ENCODE measurements around the gene RPL36.

GRCh38 chr19:5718037-5718578 is 28.0 kb downstream of the RPL36 start:
- no peak for TF ChIP-seq CTCF (conservative IDR thresholded peaks at IDR 0.05)
- TF ChIP-seq EZH2 (IDR thresholded peaks at IDR 0.05; ENCODE audit: low read depth), result no peak
